Nasal cavity respiratory epithelium epithelial cell of viscerocranial mucosa (primary cell): ENCODE results near the gene ZFYVE16. TPM values are rescaled to one million over a fixed set of nuclear protein-coding genes. Genes with fewer than 3 reads are reported as not detected.

Experiments
- total RNA-seq: library from RNA; depleted of rRNA; stranded (reverse); fragments of >200 nt; gene quantifications from 2 replicates; pipeline ENCODE4 v1.2.3, GENCODE V29; 2014

ZFYVE16 gene
- 26.0 and 32.5 TPM in 2 replicates for total RNA-seq

GRCh38 chr5:80407735-80408483, at the start of gene ZFYVE16:
Gene ZFYVE16, plus strand, starts transcription at chr5:80408064. Its CDS starts 26,084 bp downstream, at chr5:80434148.

GRCh38 chr5:80487829-80488721, 80.2 kb downstream of the ZFYVE16 start, which contains the start of gene FAM151B:
Gene FAM151B, plus strand, starts transcription at chr5:80488100. Its CDS starts 24 bp downstream, at chr5:80488124.

Other genes starting within 250 kb of the ZFYVE16 start
- gene SERINC5, start 152.0 kb upstream of the ZFYVE16 start, total RNA-seq: 48.5 and 53.9 TPM in 2 replicates
- gene SPZ1, start 88.1 kb upstream of the ZFYVE16 start, total RNA-seq: not detected in 2 replicates
- gene FAM151B, start 80.0 kb downstream of the ZFYVE16 start, total RNA-seq: 1.4 and 2.8 TPM in 2 replicates
- not detected in 2 replicates for gene ANKRD34B, start 162.2 kb downstream of the ZFYVE16 start, total RNA-seq
- gene MSH3, start 246.6 kb downstream of the ZFYVE16 start, total RNA-seq: 18.8 and 19.1 TPM in 2 replicates
- 1.4 and 4.0 TPM in 2 replicates for gene DHFR, start 246.9 kb downstream of the ZFYVE16 start, total RNA-seq